Right lobe of liver (tissue), 6 donors: ENCODE data around the gene CSAG3. TPM values are rescaled to one million over a fixed set of nuclear protein-coding genes. Genes with fewer than 3 reads are reported as not detected.
"Not testable (repeated sequence)": the region's sequence is repeated elsewhere in the genome, so short reads cannot be mapped to it uniquely, and the experiment has no call there.

Experiments used
- ATAC-seq, 4 donors: fragments of 200-7000 bp; cut with Tn5 transposase; one replicate each; pipeline ENCODE4 v1.9.1; 2020; ENCODE audit warnings: mild to moderate bottlenecking in 4 of 4, moderate library complexity in 4 of 4
- DNase-seq, 3 donors: peaks; one replicate each; pipeline ENCODE4 v3.0.0-alpha.2; 2020
- H3K27ac ChIP-seq, 3 donors: fragments of 200-600 bp; one replicate each; pipeline ENCODE4 v1.8.0; 2022
- H3K27me3 ChIP-seq, 2 donors: fragments of 200-600 bp; one replicate each; pipeline ENCODE4 v1.8.0; 2022
- H3K36me3 ChIP-seq, 4 donors: fragments of 200-600 bp; sonication (generic) in 1 of 4; one replicate each; pipeline versions ENCODE4 v1.5.1 to v1.8.0; 2017 to 2022; ENCODE audit warnings: control low read depth in 1 of 4
- H3K4me1 ChIP-seq, 4 donors: fragments of 200-600 bp; sonication (generic) in 1 of 4; one replicate each; pipeline versions ENCODE4 v1.5.1 to v1.8.0; 2017 to 2022; ENCODE audit warnings: control low read depth in 1 of 4
- H3K4me3 ChIP-seq, 3 donors: fragments of 200-600 bp; one replicate each; pipeline ENCODE4 v1.8.0; 2022
- H3K9me3 ChIP-seq, 4 donors: fragments of 200-600 bp; sonication (generic) in 1 of 4; one replicate each; pipeline versions ENCODE4 v1.5.1 to v1.8.0; 2017 to 2022; ENCODE audit warnings: control low read depth in 1 of 4
- POLR2A ChIP-seq: fragments of 450-650 bp; IDR thresholded peaks from one replicate; pipeline ENCODE4 v1.6.1; 2017; ENCODE audit warnings: antibody characterized with exemption, mild to moderate bottlenecking
- WGBS: methylation state at CpG from one replicate; pipeline ENCODE4 v1.1.6; 2018; ENCODE audit warnings: low coverage, low lambda C conversion rate; ENCODE audit not compliant: insufficient coverage; ENCODE audit errors: missing lambda C conversion rate; 5-methylcytosine and 5-hydroxymethylcytosine counted together
- intact Hi-C, 2 donors: fragments of 100-400 bp; cut with DNase I; formaldehyde crosslinking; loops; one replicate each; pipeline versions ENCODE4 v1.11.2 to v1.14.1; 2022
- total RNA-seq, 6 experiments: library from RNA; depleted of rRNA in 2 of 6; stranded (reverse); fragments of >200 nt in 2 of 6; fragmentation: NEBNext Ultra II Directional in 3 of 6; extraction: Animal tissue kit (Norgen Biotek cat#: 25700) in 3 of 6; gene quantifications; one replicate each; pipeline versions ENCODE4 v1.1.0 to v1.2.4, GENCODE V29; 2016 to 2023
- TF ChIP-seq, protein P1 (sequence below), 4 donors: fragments of 200-600 bp in 3 of 4; fragments of 450-650 bp in 1 of 4; IDR thresholded peaks; one replicate each; pipeline versions ENCODE4 v1.5.1 to v1.8.0; 2016 to 2022; ENCODE audit warnings: antibody characterized with exemption in 4 of 4, mild to moderate bottlenecking in 2 of 4
- donor health status: DM: no; HTN: yes; CAD: no.
- donor health status: DM: no; HTN: no; CAD: no.
- donor health status: DM: no; HTN: no; CAD: no.
- donor health status: DM: no; HTN: yes; CAD: no.
- donor health status: DM: no; HTN: yes; CAD: no.

CSAG3 gene
- total RNA-seq, 6 experiments from 2014 or later, result not detected

- Histone ChIP-seq H3K27me3 (no peaks in the 10 kb centered on the region), H3K27ac (no peak overlapping the region), H3K36me3 (no peaks in the 10 kb centered on the region), H3K9me3 (no peaks in the 10 kb centered on the region), H3K4me1 (no peaks in the 10 kb centered on the region), H3K4me3 (no peak overlapping the region)
- WGBS, result no CpG with 5 or more reads among the region's 2 CpGs
- peak in 1 of 3 donors; percentile 1 for DNase-seq
- TF ChIP-seq POLR2A, result no peak
- intact Hi-C loops, result no loop called here
- no peak for ATAC-seq
Observed at GRCh38 chrX:152735101-152735500, 23.9 kb upstream of the CSAG3 start.

- Histone ChIP-seq H3K4me3 (no peak overlapping the region), H3K27me3 (no peaks in the 10 kb centered on the region), H3K27ac (no peak overlapping the region), H3K36me3 (no peaks in the 10 kb centered on the region), H3K9me3 (no peaks in the 10 kb centered on the region), H3K4me1 (no peaks in the 10 kb centered on the region)
- TF ChIP-seq, protein P1, sequence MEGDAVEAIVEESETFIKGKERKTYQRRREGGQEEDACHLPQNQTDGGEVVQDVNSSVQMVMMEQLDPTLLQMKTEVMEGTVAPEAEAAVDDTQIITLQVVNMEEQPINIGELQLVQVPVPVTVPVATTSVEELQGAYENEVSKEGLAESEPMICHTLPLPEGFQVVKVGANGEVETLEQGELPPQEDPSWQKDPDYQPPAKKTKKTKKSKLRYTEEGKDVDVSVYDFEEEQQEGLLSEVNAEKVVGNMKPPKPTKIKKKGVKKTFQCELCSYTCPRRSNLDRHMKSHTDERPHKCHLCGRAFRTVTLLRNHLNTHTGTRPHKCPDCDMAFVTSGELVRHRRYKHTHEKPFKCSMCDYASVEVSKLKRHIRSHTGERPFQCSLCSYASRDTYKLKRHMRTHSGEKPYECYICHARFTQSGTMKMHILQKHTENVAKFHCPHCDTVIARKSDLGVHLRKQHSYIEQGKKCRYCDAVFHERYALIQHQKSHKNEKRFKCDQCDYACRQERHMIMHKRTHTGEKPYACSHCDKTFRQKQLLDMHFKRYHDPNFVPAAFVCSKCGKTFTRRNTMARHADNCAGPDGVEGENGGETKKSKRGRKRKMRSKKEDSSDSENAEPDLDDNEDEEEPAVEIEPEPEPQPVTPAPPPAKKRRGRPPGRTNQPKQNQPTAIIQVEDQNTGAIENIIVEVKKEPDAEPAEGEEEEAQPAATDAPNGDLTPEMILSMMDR (IDR thresholded peaks at IDR 0.05), result no peak
- TF ChIP-seq POLR2A, result no peak
- ATAC-seq (no peak), DNase-seq (peak in 1 of 3 donors; percentile 2)
- intact Hi-C loops, result no loop called here
- 89% methylated on average over 2 of the region's 12 CpGs for WGBS
Observed at GRCh38 chrX:152735860-152736511, 23.0 kb upstream of the CSAG3 start.

DNA sequence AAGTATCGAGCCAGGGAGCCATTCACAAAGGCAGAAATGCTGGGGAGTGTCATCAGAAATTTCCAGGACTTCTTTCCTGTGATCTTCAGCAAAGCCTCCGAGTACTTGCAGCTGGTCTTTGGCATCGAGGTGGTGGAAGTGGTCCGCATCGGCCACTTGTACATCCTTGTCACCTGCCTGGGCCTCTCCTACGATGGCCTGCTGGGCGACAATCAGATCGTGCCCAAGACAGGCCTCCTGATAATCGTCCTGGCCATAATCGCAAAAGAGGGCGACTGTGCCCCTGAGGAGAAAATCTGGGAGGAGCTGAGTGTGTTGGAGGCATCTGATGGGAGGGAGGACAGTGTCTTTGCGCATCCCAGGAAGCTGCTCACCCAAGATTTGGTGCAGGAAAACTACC, 22.5 kb upstream of the CSAG3 start:
- intact Hi-C loops, H3K27ac ChIP-seq, ATAC-seq, H3K36me3 ChIP-seq, H3K27me3 ChIP-seq, H3K4me3 ChIP-seq, H3K9me3 ChIP-seq, H3K4me1 ChIP-seq, DNase-seq: not testable (repeated sequence)
- 63% methylated on average over 11 of the region's 12 CpGs for WGBS

- Histone ChIP-seq H3K4me3 (no peak overlapping the region), H3K4me1 (no peaks in the 10 kb centered on the region), H3K27ac (no peak overlapping the region), H3K27me3 (no peaks in the 10 kb centered on the region), H3K36me3 (no peaks in the 10 kb centered on the region), H3K9me3 (no peaks in the 10 kb centered on the region)
- ATAC-seq, result no peak
- DNase-seq, result no peak
- TF ChIP-seq, protein P1 (IDR thresholded peaks at IDR 0.05), result no peak
- no peak for TF ChIP-seq POLR2A
- intact Hi-C loops, result no loop called here
- WGBS, result 64% methylated on average over 5 of the region's 5 CpGs
Observed at GRCh38 chrX:152738560-152738959, 20.5 kb upstream of the CSAG3 start.

DNA sequence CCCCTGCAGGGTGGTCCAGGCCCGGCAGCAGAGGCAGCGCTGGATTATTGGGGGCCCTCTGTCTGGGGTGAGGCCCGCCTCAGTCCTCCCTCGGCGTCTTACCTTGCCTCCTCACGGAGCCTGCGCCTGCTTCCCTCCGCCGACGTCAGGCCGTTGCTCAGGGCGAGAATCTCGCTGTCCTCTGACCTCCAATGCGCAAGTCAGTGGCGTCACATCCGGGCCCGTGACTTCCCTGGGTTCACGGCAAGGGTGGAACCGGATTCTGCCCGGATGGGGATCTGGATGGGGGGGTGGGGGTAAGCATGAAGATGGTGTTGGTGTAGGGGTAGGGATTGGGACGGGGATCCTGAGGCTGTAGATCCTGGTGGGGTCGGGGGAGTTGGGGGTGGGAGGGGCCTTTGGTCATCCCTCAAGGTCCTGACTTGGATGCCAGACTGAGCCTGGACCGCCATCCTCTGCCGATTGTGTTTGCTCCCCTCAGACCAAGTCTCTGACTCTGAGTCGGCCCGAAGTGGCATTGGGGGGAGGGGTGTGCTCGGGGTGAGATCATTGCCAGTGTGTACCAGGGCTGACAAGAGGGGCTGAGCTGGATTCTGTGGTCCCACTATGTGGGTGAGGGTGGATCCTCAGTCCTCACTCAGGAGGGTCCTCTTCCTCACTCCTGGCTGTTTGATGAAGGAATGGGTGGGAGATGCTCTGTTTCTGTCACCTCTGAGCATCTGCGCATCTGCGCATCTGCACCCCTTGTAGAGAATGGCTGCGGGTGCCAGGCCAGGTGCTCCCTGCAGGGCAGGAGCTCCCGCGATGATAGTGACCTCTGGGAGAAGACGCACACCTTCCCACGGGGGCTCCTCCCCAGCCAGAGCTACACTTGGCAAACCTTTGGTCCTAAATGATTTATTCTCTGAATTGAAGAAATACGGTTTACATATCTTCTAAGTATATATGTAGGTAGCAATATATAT, 5.0 kb upstream of the CSAG3 start, which contains the start of gene MAGEA2:
Gene MAGEA2 (minus strand): TSS at position 157 of the 965 bp plus-strand sequence. CDS start 2,479 bp downstream, outside the sequence.
- H3K4me3 ChIP-seq, H3K4me1 ChIP-seq, H3K27ac ChIP-seq, intact Hi-C loops, DNase-seq, H3K9me3 ChIP-seq, H3K36me3 ChIP-seq, ATAC-seq, H3K27me3 ChIP-seq: not testable (repeated sequence)
- no CpG with 5 or more reads among the region's 35 CpGs for WGBS

DNA sequence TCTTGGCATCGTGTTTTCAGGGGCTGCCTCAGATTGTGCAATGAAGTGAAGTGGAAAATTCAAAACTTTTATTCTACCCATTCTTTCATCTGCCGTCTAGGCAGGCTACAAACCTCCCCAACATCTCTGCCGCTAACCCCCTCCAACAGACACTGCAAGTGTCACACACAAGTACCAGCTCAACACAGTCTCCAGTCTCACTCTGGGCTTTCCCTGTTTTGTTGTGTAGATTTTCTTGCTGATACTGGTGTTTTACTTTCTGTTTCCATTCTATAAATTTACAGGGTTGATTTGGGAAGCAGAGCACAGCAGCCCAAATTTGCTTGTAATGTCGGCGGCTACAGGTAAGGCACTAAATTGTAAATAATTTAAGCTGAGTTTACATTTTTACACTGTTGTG, 4.1 kb upstream of the CSAG3 start:
- DNase-seq, intact Hi-C loops, H3K4me1 ChIP-seq, H3K4me3 ChIP-seq, H3K27ac ChIP-seq, H3K27me3 ChIP-seq, H3K9me3 ChIP-seq, ATAC-seq, H3K36me3 ChIP-seq: not testable (repeated sequence)
- no CpG with 5 or more reads among the region's 5 CpGs for WGBS

GRCh38 chrX:152759544-152759943, 526 bp downstream of the CSAG3 start:
- intact Hi-C loops, H3K36me3 ChIP-seq, H3K4me3 ChIP-seq, H3K27ac ChIP-seq, DNase-seq, H3K27me3 ChIP-seq, H3K9me3 ChIP-seq, H3K4me1 ChIP-seq, ATAC-seq: not testable (repeated sequence)
- no CpG with 5 or more reads among the region's 7 CpGs for WGBS

DNA sequence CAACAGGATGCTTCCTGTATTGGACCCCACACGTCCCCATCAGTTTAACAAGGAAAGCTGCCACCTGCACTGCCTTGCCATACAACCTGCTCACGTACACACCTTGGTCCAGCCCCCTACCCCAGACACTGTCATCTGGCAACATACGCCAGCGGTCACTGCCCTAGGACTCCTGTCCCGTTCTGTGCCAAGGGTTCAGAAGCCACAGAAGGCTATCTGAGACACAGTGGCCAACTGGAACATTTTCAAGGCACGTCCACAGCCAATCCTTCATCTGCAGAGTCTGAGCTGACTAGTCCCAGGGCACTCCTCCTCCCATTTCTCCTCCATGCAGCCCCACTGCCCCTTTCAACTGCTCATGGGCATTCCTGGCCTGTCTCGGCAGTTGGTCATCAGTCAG, 2.6 kb downstream of the CSAG3 start:
- no CpG with 5 or more reads among the region's 7 CpGs for WGBS
- H3K36me3 ChIP-seq, H3K9me3 ChIP-seq, H3K27me3 ChIP-seq, H3K4me3 ChIP-seq, intact Hi-C loops, DNase-seq, H3K4me1 ChIP-seq, H3K27ac ChIP-seq: not testable (repeated sequence)
- peak; percentile 52 to 90 (median 55) for ATAC-seq

DNA sequence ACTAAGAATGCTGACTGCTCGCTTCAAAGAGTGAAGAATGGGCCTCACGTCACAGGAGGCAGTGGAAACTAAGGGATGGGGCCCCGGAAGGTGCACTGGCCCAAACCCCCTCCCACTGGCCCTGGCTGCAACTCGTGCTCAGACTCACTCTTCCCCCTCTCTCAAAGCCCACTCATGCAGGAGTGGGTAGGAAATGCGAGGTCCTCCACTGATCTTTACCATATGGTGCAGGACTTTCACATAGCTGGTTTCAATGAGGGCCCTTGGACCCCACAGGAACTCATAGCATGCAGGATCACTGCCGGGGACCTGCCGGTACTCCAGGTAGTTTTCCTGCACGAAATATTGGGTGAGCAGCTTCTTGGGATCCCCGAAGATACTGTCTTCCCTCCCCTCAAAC, 7.5 kb downstream of the CSAG3 start:
- H3K4me3 ChIP-seq, DNase-seq, ATAC-seq, H3K9me3 ChIP-seq, H3K4me1 ChIP-seq, H3K27ac ChIP-seq, H3K27me3 ChIP-seq, intact Hi-C loops, H3K36me3 ChIP-seq: not testable (repeated sequence)
- WGBS, result 34% methylated on average over 6 of the region's 9 CpGs
